SK-N-SH treated with all-trans-retinoic acid at 6 μM for 48 hours (cell line): ENCODE data around the gene CYP19A1.

Experiments
- ATAC-seq: fragments of 200-7000 bp; cut with Tn5 transposase; 3 replicates; pipeline ENCODE4 v1.9.1; 2020; ENCODE audit warnings: mild to moderate bottlenecking, moderate library complexity
- ARNTL ChIP-seq: fragments of 450-650 bp; formaldehyde crosslinking; IDR thresholded peaks from 2 replicates; pipeline ENCODE4 v1.5.0; 2020; ENCODE audit warnings: low read depth, mild to moderate bottlenecking, moderate library complexity, borderline replicate concordance
- BACH2 ChIP-seq: fragments of 250-450 bp; sonication (Bioruptor Pico); IDR thresholded peaks from 2 replicates; pipeline ENCODE4 v1.9.0; 2021; ENCODE audit warnings: mild to moderate bottlenecking, borderline replicate concordance
- CREB5 ChIP-seq: fragments of 250-450 bp; sonication (Bioruptor Pico); IDR thresholded peaks from 2 replicates; pipeline ENCODE4 v1.5.1; 2020; ENCODE audit warnings: low read depth, mild to moderate bottlenecking, moderate library complexity
- CSDC2 ChIP-seq: fragments of 250-450 bp; sonication (Bioruptor Pico); IDR thresholded peaks from 2 replicates; pipeline ENCODE4 v1.5.0; 2020; ENCODE audit warnings: mild to moderate bottlenecking, moderate library complexity
- CSRNP3 ChIP-seq: fragments of 250-450 bp; sonication (Bioruptor Pico); IDR thresholded peaks from 2 replicates; pipeline ENCODE4 v1.5.1; 2021; ENCODE audit warnings: mild to moderate bottlenecking, moderate library complexity
- ESRRG ChIP-seq: fragments of 250-450 bp; sonication (Bioruptor Pico); IDR thresholded peaks from 2 replicates; pipeline ENCODE4 v1.6.1; 2021; ENCODE audit warnings: mild to moderate bottlenecking
- GLIS3 ChIP-seq: fragments of 250-450 bp; sonication (Bioruptor Pico); IDR thresholded peaks from 2 replicates; pipeline ENCODE4 v1.5.0; 2020; ENCODE audit warnings: mild to moderate bottlenecking, moderate library complexity
- ISL1 ChIP-seq: fragments of 250-450 bp; sonication (Bioruptor Pico); IDR thresholded peaks from 2 replicates; pipeline ENCODE4 v2.1.2; 2022; ENCODE audit warnings: mild to moderate bottlenecking, moderate library complexity
- OSR1 ChIP-seq: fragments of 250-450 bp; sonication (Bioruptor Pico); IDR thresholded peaks from 2 replicates; pipeline ENCODE4 v1.8.0; 2022; ENCODE audit warnings: moderate library complexity, mild to moderate bottlenecking, inconsistent platforms
- PATZ1 ChIP-seq: fragments of 250-450 bp; sonication (Bioruptor Pico); IDR thresholded peaks from 2 replicates; pipeline ENCODE4 v1.8.0; 2020; ENCODE audit warnings: mild to moderate bottlenecking, moderate library complexity, borderline replicate concordance
- POU6F1 ChIP-seq: fragments of 250-450 bp; sonication (Bioruptor Pico); IDR thresholded peaks from 2 replicates; pipeline ENCODE4 v1.8.0; 2021; ENCODE audit warnings: low read depth, mild to moderate bottlenecking, moderate library complexity, borderline replicate concordance
- PPARA ChIP-seq: fragments of 250-450 bp; sonication (Bioruptor Pico); IDR thresholded peaks from 2 replicates; pipeline ENCODE4 v1.5.0; 2020; ENCODE audit warnings: mild to moderate bottlenecking, borderline replicate concordance
- RARB ChIP-seq: fragments of 250-450 bp; sonication (Bioruptor Pico); IDR thresholded peaks from 2 replicates; pipeline ENCODE4 v1.8.0; 2021; ENCODE audit warnings: mild to moderate bottlenecking, moderate library complexity
- SNAI2 ChIP-seq: fragments of 250-450 bp; sonication (Bioruptor Pico); IDR thresholded peaks from 2 replicates; pipeline ENCODE4 v1.5.0; 2020; ENCODE audit warnings: mild to moderate bottlenecking, moderate library complexity
- TCF4 ChIP-seq: fragments of 250-450 bp; sonication (Bioruptor Pico); IDR thresholded peaks from 2 replicates; pipeline ENCODE4 v1.8.0; 2021; ENCODE audit warnings: mild to moderate bottlenecking, moderate library complexity, borderline replicate concordance
- TSHZ2 ChIP-seq: fragments of 250-450 bp; sonication (Bioruptor Pico); IDR thresholded peaks from 2 replicates; pipeline ENCODE4 v1.5.0; 2020; ENCODE audit warnings: mild to moderate bottlenecking, moderate library complexity
- ZC3H10 ChIP-seq: fragments of 250-450 bp; sonication (Bioruptor Pico); IDR thresholded peaks from 2 replicates; pipeline ENCODE4 v1.5.1; 2021; ENCODE audit warnings: mild to moderate bottlenecking, moderate library complexity
- ZFP3 ChIP-seq: fragments of 250-450 bp; sonication (Bioruptor Pico); IDR thresholded peaks from 2 replicates; pipeline ENCODE4 v1.5.0; 2020; ENCODE audit warnings: mild to moderate bottlenecking, moderate library complexity
- ZFP30 ChIP-seq: fragments of 450-650 bp; formaldehyde crosslinking; IDR thresholded peaks from 2 replicates; pipeline ENCODE4 v1.5.0; 2022; ENCODE audit warnings: mild to moderate bottlenecking, moderate library complexity
- ZNF565 ChIP-seq: fragments of 450-650 bp; formaldehyde crosslinking; conservative IDR thresholded peaks from 2 replicates; pipeline ENCODE4 v1.5.0; 2020; ENCODE audit warnings: low read depth, mild to moderate bottlenecking, moderate library complexity
- ZNF70 ChIP-seq: fragments of 450-650 bp; formaldehyde crosslinking; IDR thresholded peaks from 2 replicates; pipeline ENCODE4 v1.5.0; 2020; ENCODE audit warnings: mild to moderate bottlenecking, moderate library complexity
- ZNF8 ChIP-seq: fragments of 450-650 bp; formaldehyde crosslinking; IDR thresholded peaks from 2 replicates; pipeline ENCODE4 v1.5.0; 2020; ENCODE audit warnings: mild to moderate bottlenecking, moderate library complexity

Gene CYP19A1

GRCh38 chr15:51201581-51201980, 136.8 kb downstream of the CYP19A1 start:
- ATAC-seq: no peak
- no peak for TF ChIP-seq ISL1 (CRISPR knock-in tag)
- no peak for TF ChIP-seq TSHZ2 (CRISPR knock-in tag)
- TF ChIP-seq ZFP3 (CRISPR knock-in tag): no peak
- TF ChIP-seq OSR1 (CRISPR knock-in tag): no peak
- no peak for TF ChIP-seq ARNTL (CRISPR knock-in tag)
- TF ChIP-seq RARB (CRISPR knock-in tag): no peak

GRCh38 chr15:51200792-51201191, 137.6 kb downstream of the CYP19A1 start:
- no peak for ATAC-seq
- no peak for TF ChIP-seq GLIS3 (CRISPR knock-in tag)
- TF ChIP-seq PPARA (CRISPR knock-in tag): no peak
- TF ChIP-seq TCF4: no peak
- no peak for TF ChIP-seq ZNF8 (CRISPR knock-in tag)
- no peak for TF ChIP-seq ZFP30 (CRISPR knock-in tag)
- TF ChIP-seq PATZ1 (CRISPR knock-in tag): no peak
- no peak for TF ChIP-seq RARB (CRISPR knock-in tag)
- peak; percentile 76 for TF ChIP-seq ZNF70 (CRISPR knock-in tag)

- ATAC-seq: no peak
- no peak for TF ChIP-seq CSDC2
- TF ChIP-seq ZNF70 (CRISPR knock-in tag): no peak
- no peak for TF ChIP-seq SNAI2
- TF ChIP-seq GLIS3 (CRISPR knock-in tag): no peak
- TF ChIP-seq ZNF565: no peak
- no peak for TF ChIP-seq ESRRG (CRISPR knock-in tag)
- no peak for TF ChIP-seq CREB5 (CRISPR knock-in tag)
- TF ChIP-seq ZFP30 (CRISPR knock-in tag): no peak
- no peak for TF ChIP-seq CSRNP3 (CRISPR knock-in tag)
- TF ChIP-seq PATZ1 (CRISPR knock-in tag): no peak
- no peak for TF ChIP-seq RARB (CRISPR knock-in tag)
- no peak for TF ChIP-seq ZFP3 (CRISPR knock-in tag)
Observed at GRCh38 chr15:51199541-51199940, 138.9 kb downstream of the CYP19A1 start.

- ATAC-seq: no peak
- TF ChIP-seq ZNF70 (CRISPR knock-in tag) (no peak), GLIS3 (CRISPR knock-in tag) (no peak), CREB5 (CRISPR knock-in tag) (no peak), ARNTL (CRISPR knock-in tag) (no peak), ESRRG (CRISPR knock-in tag) (no peak), OSR1 (CRISPR knock-in tag) (no peak), SNAI2 (no peak), ZNF8 (CRISPR knock-in tag) (no peak), ZFP3 (CRISPR knock-in tag) (no peak), POU6F1 (CRISPR knock-in tag) (no peak), ZC3H10 (no peak), ZNF565 (no peak), ZFP30 (CRISPR knock-in tag) (no peak), RARB (CRISPR knock-in tag) (no peak), BACH2 (CRISPR knock-in tag) (no peak)
Observed at GRCh38 chr15:51198701-51199232, 139.6 kb downstream of the CYP19A1 start.
